ENCODE data around the gene PREB. TPM values are rescaled to one million over a fixed set of nuclear protein-coding genes. Genes with fewer than 3 reads are reported as not detected.

Gene PREB
- total and polyA plus RNA-seq, 8 donors: 14.2 to 107 (median 41.0) TPM

- intact Hi-C loops (cut with DNase I; ENCODE audit: low total_unique reads): no loop called here
- Histone ChIP-seq H3K4me3 (no peak overlapping the region), H3K27me3 (peaks cover 0 to under 1% (median 0%) of the 10 kb centered on the region in 3 donors), H3K36me3 (peaks cover 0 to 20% (median 0%) of the 10 kb centered on the region in 4 donors), H3K9me3 (no peaks in the 10 kb centered on the region), H3K27ac (no peak overlapping the region), H3K4me1 (peaks cover 0 to 15% (median 12%) of the 10 kb centered on the region in 4 donors)
- 89 to 92% (median 91%) methylated on average over 9 to 19 of the region's 19 CpGs for WGBS, 5 donors
- TF ChIP-seq POLR2A (IDR thresholded peaks at IDR 0.05) (no peak), POLR2AphosphoS5 (IDR thresholded peaks at IDR 0.05) (no peak), EP300 (IDR thresholded peaks at IDR 0.05) (no peak), CTCF (IDR thresholded peaks at IDR 0.05) (no peak)
- no peak for DNase-seq
Measured at GRCh38 chr2:27099334-27099955, 35.0 kb downstream of the PREB start.

- WGBS, 5 donors: 86 to 93% (median 91%) methylated on average over 13 to 14 of the region's 14 CpGs
- DNase-seq: no peak
- H3K4me1 ChIP-seq: peaks cover 0 to 21% (median 16%) of the 10 kb centered on the region in 4 donors
- no peaks in the 10 kb centered on the region for H3K9me3 ChIP-seq
- peaks cover 0 to 27% (median 0%) of the 10 kb centered on the region in 4 donors for H3K36me3 ChIP-seq
- intact Hi-C loops (cut with DNase I; ENCODE audit: low total_unique reads): no loop called here
- no peaks in the 10 kb centered on the region for H3K27me3 ChIP-seq
- H3K4me3 ChIP-seq: no peak overlapping the region
- no peak for TF ChIP-seq POLR2A (IDR thresholded peaks at IDR 0.05)
- TF ChIP-seq POLR2AphosphoS5 (IDR thresholded peaks at IDR 0.05): no peak
- TF ChIP-seq CTCF (IDR thresholded peaks at IDR 0.05): no peak
- no peak for TF ChIP-seq EP300 (IDR thresholded peaks at IDR 0.05)
- H3K27ac ChIP-seq: no peak overlapping the region
Measured at GRCh38 chr2:27097341-27097740, 37.1 kb downstream of the PREB start.

GRCh38 chr2:27096748-27097297, 37.6 kb downstream of the PREB start:
- Histone ChIP-seq H3K4me1 (peaks cover 0 to 25% (median 16%) of the 10 kb centered on the region in 4 donors), H3K9me3 (no peaks in the 10 kb centered on the region), H3K4me3 (no peak overlapping the region), H3K27ac (peak overlapping the region in 1 of 5 donors; percentile 3), H3K36me3 (peaks cover 0 to 32% (median 0%) of the 10 kb centered on the region in 4 donors), H3K27me3 (no peaks in the 10 kb centered on the region)
- DNase-seq: no peak
- WGBS, 5 donors: 67 to 75% (median 74%) methylated on average over 3 of the region's 3 CpGs
- TF ChIP-seq CTCF (IDR thresholded peaks at IDR 0.05) (no peak), POLR2A (IDR thresholded peaks at IDR 0.05) (no peak), POLR2AphosphoS5 (IDR thresholded peaks at IDR 0.05) (no peak), EP300 (IDR thresholded peaks at IDR 0.05) (no peak)
- intact Hi-C loops (cut with DNase I; ENCODE audit: low total_unique reads): no loop called here

GRCh38 chr2:27095745-27096651, 38.4 kb downstream of the PREB start:
- peaks cover 0 to 33% (median 0%) of the 10 kb centered on the region in 4 donors for H3K36me3 ChIP-seq
- WGBS, 5 donors: 22 to 37% (median 30%) methylated on average over 11 to 18 of the region's 18 CpGs
- peaks cover 0 to 25% (median 16%) of the 10 kb centered on the region in 4 donors for H3K4me1 ChIP-seq
- no peaks in the 10 kb centered on the region for H3K27me3 ChIP-seq
- intact Hi-C loops (cut with DNase I; ENCODE audit: low total_unique reads): no loop called here
- peak overlapping the region in 1 of 5 donors; percentile 3 for H3K27ac ChIP-seq
- no peaks in the 10 kb centered on the region for H3K9me3 ChIP-seq
- TF ChIP-seq EP300 (IDR thresholded peaks at IDR 0.05) (no peak), POLR2AphosphoS5 (IDR thresholded peaks at IDR 0.05) (peak in 2 of 3 donors; percentile 29 to 55)
- DNase-seq: peak; percentile 64 to 89
- peak overlapping the region; percentile 28 to 51 (median 38) for H3K4me3 ChIP-seq

All from stomach (tissue), 9 donors.